NCI-H748 (cell line): ENCODE results near the gene PARVG.
"Not testable (repeated sequence)": the region's sequence is repeated elsewhere in the genome, so short reads cannot be mapped to it uniquely, and the experiment has no call there.

ENCODE experiments used
- DNase-seq: peaks from one replicate; lab custom pipeline; 2025; ENCODE audit not compliant: unreplicated experiment; lab: John Stamatoyannopoulos, UW

Gene PARVG

DNA sequence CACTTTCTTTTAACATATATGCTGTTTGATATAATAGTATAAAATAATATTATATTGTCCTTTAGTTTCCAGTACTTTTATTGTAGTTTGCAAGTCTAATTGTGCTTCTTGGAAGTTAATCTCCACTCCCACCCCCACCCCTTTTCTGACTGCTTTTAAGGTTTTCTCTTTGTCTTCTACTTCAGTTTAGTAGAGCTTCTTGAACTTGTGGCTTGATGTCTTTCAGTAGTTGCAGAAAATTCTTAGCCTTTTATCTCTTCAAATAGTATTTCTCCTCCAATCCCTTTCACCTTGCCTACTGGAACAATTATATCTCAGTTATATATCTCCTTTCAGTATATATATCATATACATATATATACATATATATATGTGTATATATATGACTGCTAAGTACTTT is 56.6 kb downstream of the PARVG start:
- no peak for DNase-seq

DNA sequence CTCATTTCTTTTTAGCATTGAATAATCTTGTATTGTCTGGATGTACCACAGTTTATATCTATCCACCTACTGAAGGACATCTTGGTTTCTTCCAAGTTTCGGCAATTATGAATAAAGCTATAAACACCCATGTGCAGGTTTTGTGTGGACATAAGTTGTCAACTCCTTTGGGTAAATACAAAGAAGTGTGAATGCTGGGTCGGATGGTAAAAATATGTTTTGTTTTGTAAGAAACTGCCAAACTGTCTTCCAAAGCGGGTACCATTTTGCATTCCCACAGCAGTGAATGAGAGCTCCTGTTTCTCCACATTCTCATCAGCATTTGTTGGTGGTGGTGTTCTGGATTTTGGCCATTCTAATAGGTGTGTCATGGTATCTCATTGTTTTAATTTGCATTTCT is 60.4 kb downstream of the PARVG start:
- not testable (repeated sequence) for DNase-seq

DNA sequence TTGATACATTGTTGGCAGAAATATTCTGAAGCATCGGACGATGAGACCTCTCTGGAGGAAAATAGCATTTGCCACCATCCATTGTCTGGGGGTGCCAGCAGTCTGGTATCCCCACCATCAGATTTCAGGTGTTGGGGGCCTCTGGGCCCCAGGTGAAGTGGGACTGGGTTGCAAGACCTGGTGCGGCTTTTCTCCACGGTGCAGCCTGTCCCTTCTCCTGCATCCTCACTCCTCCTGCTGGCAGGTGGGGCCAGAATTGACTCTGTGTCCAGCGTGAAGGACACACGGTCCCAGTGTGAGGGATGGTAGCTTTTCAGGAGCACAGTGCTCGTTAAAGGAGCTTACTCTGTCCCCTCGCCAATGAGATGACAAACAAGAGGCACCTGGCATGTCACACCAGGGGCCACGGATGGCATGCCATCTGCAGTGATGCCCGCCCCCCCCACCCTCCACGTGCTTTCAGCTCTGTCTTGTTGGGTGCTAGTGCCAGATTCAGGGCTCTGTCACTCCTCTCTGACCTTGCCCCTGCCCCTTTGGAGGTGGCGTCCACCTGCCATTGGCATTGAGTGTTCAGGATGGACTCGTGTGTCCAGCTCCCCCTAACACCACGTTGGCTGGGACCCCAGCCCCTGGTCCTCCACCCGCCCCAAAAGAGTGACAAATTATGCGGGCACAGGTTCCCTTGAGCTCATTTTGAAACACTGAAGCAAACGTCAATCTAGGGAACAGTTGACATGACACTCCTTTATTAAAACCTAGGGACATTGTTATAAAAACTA is 62.4 kb downstream of the PARVG start:
- no peak for DNase-seq

DNA sequence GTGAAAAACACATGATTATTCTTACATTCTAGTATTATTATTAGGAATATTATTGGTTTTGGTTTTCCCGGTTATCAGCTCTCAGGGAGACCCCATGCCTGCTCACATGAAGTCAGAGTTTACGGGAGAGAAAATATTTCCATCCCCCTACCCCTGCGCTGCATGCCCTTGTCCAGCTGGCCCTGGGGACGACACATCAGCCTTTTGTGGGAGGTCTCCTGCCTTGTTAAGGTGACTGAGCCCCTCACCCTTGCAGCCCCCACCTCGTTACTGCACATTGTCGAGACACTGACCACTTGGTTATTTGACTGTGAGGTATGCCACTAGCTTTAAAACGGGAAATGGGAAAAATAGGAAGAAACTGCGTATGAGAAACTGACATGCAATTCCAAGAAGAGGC is 63.0 kb downstream of the PARVG start:
- no peak for DNase-seq

DNA sequence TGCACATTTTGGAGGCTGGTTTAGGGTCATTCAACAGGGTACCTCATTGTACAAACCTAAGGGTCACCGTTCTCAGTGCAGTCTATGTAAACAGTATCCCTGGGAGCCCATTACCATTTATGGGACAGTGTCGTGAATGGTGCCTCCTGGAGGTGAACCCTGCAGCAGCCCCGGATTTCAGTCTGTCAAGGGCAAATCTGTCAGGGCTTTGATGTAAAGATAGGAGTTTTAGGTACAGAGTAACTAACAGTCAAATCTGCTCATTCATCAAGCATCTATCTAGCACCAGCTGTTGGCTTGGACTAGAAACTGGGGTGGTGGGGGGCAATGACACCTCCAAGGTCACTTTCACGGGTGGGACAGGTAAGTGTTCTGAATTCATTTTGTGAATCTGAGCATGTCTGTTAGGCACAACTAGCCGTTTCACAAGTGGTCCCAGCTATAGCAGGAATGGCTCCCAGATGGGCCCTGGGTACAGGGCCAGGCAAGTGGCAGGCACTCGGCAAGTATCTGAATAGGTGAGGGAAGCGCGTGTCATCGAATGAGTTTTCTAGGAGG is 63.6 kb downstream of the PARVG start:
- no peak for DNase-seq

DNA sequence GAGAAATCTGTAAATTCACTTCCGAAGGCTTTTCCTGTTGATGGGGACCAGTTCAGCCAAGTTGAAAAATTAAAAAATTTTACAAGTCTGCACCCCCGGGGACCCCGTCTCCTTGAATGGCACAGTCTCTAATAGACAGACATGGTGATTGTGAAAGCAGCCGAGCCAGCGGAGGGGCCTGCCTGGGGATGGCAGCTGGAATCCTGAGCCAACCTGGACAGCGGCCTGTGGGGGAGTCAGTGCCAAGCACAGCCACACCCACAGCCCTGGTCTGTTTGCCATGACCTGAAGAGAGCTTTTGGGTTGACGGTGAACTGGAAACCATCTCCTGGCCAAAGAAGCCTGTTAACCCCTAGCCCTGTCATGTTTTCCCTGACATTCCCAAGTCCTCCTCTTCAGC is 64.7 kb downstream of the PARVG start:
- no peak for DNase-seq

DNA sequence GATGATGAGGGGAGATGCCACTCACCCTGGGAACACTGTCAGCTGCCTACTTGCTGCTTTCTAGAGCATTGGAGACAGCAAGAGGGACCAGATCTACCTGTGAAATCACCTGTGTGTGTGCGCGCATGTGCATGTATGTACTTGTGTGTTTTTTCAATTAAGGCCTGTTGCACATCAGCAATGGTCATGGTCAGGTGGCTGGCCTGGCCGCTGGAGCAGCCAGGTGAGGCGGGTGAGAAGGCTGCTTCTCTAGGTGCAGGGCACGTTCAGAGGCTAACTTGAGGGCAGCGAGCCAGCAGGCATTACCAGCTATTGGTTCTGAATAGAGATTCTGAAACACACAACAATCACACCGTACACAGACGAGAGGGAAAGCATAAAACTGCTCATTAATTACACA is 65.1 kb downstream of the PARVG start:
- peak; percentile 35 for DNase-seq

DNA sequence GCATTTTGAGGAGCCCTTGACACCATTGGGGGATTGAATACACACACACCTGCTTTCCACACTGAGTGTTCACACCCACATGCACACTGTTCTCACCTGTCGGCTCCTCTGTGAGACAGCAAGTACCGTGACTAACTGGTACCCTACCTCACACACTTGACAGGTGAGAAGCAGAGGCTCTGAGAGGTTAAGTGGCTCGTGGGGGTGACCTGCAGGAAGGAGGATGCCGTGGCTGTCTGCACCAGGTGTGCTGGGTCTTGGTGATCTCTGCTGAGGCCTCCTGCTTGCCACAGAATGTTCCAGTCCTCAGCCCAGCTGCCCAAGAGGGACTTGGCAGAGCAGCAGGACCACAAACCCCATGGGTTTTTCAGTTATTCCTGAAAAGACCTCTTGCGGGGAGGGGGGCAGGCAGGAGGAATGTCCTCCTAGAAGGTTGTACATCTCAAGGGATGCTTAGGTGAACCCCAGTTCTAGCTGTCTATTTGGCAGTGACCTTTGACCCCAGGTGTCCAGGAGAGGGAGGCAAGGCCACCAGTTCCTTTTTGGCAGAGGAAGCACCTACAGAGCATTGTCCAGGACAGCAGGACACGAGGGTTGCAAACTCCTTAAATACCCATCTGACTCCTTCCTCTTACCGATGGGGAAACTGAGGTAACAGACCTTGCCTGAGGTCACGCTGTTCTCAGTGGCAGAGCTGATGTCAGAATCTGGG is 66.0 kb downstream of the PARVG start:
- DNase-seq, result no peak

DNA sequence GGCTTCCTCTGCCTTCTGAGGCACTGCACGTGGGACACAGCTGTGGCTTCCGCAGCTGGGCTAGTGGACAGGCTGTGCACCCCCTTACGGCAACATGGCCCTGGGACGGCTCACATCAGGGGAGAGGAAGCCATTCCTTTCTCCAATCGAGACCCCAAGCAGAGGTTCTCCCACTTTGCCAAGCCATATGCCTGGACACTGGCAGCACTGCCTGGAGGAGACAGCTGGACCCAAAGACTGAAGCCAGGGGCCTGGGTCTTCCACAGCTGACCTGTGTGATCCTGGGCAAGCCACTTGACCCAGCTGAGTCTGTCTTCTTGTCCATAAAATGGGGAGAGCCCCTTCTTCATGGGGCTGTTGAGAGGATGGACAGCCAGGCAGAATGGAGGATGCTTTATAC is 66.6 kb downstream of the PARVG start:
- DNase-seq, result no peak

DNA sequence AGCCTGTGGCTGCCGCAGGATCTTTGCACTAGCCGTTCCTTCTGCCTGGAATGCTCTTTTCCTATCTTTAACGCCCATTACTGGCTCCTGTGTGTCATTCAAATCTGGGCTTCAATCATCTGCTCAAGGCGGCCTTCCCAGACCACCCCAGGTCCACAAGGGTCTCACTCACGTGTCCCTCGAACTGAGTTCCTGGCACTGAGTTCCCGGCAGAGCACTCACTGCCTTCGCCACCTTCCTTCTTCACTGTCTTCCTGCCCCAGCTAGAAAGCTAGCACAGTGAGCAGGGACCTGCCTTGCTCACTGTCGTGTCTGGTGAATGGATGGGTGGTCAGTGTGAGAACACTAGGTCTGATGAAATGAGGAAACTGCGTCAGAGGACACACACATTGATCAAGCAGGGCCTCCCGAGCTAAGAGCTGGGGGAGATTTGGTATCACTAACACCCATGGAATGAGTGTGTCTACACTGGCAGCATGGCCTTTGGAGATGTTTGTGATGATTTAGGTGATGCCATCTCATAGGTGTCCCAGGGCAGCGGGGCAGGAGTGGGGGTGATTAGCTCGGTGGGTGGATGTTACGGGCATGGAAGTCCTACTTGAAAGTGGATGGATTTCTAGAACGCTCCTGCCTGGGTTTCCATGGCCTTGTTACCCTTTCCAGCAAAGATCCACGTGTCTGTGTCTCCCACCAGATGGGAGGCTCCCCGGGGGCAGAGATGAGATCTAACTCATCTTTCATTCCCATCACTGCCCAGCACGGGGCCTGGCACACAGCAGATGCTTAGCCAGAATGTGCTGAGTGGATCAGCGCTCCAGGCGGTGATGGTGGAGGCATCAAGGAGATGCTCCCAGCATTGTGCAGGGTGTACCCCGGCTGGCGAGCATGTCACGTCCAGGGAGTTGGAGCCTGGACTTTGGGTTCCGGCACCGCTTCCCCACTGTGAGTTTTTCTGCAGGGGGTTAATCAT is 67.5 kb downstream of the PARVG start:
- DNase-seq, result no peak

DNA sequence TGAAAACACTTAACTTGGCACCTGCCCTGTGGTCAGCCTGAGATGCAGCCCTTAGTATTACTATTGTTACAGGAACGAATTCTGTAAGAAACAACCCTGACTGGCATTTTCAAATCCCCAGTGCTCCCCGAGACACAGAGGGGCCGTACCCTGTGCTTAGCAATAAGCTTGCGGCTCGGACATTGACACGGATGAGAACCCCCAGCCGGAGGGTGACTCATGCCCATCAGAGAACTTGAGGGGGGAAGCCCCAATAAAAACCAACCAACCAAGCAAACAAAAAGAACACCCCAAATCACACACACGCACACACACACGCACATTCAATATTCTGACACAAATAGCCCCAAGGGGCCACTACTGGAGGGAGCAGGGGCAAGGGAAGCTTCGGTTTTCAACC is 68.2 kb downstream of the PARVG start:
- no peak for DNase-seq

DNA sequence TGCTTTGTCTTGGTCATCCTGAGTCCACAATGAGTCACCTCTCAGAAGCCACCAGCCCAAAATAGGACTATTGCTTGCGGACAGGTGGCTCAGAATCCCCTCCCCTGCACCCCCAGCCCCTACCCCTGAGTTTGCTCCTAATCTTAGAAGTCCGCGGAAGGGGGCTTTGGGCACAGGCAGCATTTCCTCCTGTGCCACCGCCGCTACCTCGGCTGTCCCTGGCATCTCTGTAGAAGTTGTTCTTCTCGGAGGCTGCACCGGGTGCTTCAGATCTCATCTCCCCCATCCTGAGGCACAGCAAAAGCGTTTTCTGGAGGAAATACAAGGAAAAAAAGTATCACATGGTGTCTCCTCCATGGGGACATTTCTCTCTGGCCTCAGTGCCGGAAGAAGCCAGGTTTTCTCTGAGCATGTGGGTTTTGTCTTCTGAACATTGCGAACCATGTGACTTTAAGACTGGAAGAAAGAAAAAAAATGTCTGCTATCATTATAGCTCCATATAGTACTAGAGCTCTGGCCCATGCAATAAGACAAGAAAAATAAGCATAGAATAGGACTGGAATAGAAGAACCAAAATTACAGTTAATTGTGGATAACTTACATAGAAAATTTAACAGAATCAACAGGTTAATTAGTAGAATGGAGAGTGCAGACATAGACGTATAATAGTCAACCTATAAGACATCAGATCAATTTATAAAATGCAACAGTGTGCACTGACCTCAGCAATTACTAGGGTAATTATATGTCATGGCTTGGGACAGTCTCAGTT is 68.8 kb downstream of the PARVG start:
- DNase-seq, result no peak

DNA sequence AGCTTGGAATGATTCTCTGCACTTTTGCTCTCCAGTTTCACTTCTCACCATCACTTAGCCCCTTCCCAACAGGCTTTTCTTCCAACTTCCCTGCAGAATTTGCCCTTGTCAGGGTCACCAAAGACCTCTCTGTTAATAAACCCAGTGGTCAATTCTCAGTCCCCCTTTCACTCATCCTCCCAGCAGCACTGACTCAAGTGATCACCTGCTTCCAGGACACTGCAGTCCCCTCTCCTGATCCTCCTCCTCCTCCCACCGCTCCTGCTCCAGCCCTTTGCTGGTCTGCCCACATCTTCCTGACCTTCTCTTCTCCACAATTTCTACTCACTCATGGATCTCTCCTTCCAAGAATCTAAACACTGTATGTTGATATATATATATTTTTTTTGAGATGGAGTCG is 74.1 kb downstream of the PARVG start:
- DNase-seq, result no peak

DNA sequence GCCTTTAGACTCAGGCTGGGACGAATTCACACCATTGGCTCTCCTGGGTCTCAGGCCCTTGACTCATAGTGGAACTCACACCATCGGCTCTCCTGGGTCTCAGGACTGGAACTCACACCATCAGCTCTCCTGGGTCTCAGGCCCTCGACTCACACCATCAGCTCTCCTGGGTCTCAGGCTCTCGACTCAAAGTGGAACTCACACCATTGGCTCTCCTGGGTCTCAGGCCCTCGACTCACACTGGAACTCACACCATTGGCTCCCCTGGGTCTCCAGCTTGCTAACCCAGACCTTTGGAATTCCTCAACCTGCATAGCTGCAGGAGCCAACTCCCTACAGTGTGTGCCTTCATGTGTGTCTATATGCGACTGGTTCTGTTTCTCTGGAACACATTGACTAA is 75.4 kb downstream of the PARVG start:
- no peak for DNase-seq

DNA sequence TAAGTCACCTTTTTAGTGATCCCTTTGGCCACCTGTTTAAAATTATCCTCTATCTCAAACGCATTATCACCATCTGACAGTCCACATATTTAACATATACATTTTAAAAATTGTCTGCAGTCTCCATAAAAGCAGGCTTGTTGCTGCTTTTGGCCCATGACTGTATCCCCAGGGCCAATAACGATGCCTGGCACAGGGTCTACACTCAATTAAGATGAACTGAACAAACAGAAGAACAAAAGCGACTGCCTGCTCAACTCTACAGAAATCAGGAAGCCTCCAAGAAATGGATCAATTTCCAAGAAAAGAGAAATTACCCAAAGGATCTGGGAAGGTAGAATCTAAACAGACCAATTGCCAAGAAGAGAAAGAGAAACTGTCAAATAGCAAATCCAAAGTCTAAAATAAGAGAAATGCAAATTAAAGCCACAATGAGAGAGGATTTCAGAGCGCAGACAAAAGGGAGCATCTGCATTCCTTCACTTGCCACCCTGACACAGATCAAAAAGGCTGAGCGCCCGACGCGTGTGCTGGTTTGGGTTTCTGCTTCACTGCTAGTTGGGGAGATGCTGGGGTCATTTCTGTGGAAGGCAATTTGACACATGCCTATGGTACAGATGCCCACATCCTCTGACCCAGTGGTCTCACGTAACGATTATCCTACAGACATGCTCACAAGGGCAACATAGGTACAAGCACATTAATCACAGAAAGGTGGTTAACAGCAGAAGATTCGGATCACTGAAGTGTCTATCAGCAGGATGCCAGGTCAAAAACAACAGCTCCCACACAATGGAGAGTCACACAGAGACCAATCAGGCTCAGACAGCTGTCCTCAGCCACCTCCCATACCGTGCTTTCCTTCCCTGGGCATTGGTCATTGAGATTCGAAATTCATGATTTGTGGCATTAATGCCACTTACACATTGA is 76.1 kb downstream of the PARVG start:
- DNase-seq, result no peak
